Germinal center (tissue), 1 donor: ENCODE results near the gene TTLL4.
"Not testable (repeated sequence)": the region's sequence is repeated elsewhere in the genome, so short reads cannot be mapped to it uniquely, and the experiment has no call there.

Source experiments
- DNase-seq: peaks from one replicate; pipeline ENCODE4 v3.0.0; 2012; ENCODE audit warnings: mixed read lengths, low spot score

Gene TTLL4

DNA sequence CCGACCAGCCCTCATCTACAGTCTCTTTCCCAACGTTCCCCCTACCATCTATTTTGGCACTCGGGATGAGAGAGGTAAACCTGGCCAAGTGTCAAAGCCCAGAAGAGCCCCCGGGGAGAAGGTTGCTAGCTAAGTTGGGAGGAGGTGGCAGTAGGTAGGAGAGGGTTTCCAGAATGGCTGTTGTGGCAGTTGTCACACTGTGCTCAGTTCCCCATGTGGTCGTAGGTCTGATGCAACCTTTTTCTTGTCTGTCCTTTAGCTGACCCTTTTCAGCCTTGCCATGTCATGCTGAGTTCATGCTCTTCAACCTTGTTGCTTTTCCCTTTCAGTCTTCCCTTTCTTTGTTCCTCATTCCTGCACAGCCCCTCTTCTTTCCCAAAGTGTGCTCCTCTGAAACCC is 34.5 kb downstream of the TTLL4 start:
- no peak for DNase-seq

DNA sequence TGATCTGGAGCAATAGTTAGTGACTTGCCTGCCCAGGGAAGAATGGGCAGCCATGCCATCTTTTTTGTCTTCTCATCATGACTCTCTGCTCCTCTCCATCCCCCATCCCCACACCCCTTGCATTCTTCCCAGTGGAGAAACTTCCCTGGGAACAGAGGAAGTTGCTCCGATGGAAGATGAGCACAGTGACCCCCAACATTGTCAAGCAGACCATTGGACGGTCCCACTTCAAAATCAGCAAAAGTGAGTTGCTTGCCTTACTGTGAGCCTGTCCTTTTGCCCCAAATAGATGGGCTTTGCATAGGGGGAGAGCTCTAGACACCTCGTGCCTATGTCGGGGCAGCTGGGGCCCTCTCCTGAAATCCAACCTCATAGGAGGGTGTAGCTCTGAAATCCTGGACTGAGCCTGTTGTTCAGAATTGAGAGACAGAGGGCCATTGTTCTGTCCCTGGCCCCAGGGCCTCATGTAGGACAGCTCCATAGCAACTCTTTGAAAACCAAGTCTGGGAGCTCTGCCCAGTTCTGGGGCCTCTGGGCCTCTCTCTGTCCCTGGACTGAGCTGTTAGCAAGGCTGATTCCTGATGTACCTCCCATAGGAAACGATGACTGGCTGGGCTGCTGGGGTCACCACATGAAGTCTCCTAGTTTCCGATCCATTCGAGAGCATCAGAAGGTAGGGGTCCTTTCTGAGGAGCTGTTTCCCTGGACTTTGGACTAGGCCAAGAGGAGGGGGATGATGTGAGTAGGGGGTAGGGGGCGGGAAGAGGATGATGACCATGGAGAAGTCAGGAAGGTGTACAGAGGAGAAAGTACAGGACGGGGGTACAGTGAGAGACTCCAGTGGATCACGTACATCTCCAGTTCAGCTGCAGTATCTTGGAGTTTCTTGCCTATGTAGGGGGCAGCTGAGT is 35.2 kb downstream of the TTLL4 start:
- no peak for DNase-seq

- DNase-seq = no peak
Measured at GRCh38 chr2:218746470-218746795, 35.8 kb downstream of the TTLL4 start.

DNA sequence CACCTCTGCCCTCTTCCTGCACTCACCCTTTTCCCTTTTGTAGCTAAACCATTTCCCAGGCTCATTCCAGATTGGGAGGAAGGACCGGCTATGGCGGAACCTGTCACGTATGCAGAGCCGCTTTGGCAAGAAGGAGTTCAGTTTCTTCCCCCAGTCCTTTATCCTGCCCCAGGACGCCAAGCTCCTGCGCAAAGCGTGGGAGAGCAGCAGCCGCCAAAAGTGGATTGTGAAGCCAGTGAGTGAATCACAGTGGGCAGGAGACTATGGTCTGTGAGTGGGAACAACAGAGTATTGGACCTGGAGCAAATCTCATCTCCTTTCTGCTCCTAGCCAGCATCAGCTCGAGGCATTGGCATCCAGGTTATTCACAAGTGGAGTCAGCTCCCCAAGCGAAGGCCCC is 36.3 kb downstream of the TTLL4 start:
- no peak for DNase-seq

- DNase-seq = no peak
Measured at GRCh38 chr2:218748741-218749441, 38.3 kb downstream of the TTLL4 start.

- DNase-seq = no peak
Measured at GRCh38 chr2:218754201-218754600, 43.6 kb downstream of the TTLL4 start.

DNA sequence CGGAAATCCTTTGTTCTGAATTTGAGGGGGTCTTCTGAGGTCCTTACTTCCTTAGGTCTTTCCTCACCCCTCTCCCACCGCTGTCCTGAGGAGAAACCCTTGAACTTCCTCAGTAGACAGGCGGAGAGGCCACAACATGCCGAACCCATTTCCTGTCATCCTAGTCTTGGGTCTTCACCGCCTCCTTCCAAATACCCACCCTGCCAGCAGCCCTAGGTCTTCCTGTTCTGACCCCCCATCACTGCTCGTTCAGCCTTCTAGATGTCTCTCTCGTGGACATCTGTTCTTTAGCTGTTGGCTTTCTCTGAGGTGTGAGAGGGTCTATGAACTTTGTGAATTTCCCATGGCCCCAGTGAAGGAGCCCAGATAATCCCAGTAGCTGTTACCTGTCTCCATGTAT is 44.1 kb downstream of the TTLL4 start:
- no peak for DNase-seq

GRCh38 chr2:218755198-218755566 is 44.5 kb downstream of the TTLL4 start:
- DNase-seq = no peak

GRCh38 chr2:218755567-218756404 is 45.2 kb downstream of the TTLL4 start:
- no peak for DNase-seq

DNA sequence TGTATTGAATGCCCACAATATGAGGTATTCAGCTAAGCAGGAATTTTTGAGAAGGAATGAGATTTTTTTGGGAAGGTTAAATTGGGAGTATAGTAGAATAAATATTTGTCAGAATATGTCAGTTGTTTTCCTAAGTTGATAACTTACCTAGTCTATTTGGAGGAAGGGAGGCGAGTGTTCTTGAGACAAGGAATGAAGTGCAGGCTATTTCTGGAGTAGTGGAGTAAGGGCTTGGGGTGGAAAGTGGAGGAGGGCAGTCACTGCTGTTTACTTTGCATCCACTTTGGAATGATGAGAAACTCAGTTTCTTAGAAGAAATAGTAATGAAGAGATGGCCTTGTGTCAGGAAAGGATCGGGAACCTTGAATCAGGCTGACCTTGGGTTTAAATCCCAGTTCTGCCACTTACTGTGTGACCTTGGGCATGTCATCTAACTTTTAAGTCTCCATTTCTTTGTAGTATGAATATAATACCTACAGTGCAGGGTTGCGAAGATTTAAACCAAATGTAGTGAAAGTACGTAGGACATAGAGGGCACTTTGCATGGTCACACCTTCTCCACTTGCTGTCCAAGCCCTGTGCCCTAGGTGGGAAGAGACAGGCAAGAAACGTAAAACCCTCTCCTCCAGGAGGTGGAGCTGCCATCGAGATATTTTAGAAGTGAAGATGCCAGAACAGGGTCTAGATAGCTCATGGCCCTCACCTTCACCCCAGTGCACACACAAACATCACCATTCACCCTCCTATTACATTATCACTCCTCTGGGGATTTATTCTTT is 46.2 kb downstream of the TTLL4 start:
- DNase-seq = no peak

DNA sequence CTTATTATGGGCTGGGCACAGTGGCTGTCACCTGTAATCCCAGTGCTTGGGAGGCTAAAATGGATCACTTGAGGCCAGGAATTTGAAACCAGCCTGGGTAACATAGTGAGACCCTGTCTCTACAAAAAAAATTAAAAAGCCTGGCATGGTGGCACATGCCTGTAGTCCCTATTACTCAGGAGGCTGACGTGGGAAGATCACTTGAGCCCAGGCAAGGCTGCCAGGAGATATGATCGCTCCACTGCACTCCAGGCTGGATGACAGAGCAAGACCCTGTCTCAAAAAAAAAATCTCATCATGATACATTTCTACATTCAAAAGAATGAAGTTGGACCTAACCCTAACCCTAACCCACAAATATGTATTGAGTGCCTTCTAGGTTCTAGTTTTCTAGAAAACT is 51.2 kb downstream of the TTLL4 start:
- no peak for DNase-seq

GRCh38 chr2:218772759-218773158 is 62.1 kb downstream of the TTLL4 start:
- not testable (repeated sequence) for DNase-seq

DNA sequence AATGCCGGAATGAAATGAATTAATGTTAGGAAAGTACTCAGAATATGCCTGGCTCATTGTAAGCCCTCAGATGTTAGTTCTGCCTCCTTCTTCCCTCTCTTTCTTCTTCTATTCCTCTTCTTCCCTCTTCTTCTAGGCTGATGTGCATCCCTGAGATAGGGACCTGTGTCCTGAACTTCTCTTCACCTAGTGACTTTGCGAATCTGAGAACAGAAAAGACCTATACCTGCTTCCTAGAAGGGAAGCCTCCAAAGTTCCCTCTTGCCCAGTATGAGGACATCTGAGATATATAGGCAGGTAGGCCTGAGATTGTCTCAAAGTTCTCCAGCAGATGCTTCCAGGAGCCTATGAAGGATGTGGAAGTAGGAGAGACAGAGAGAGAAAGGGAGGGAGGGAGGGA is 63.2 kb downstream of the TTLL4 start:
- DNase-seq = no peak

DNA sequence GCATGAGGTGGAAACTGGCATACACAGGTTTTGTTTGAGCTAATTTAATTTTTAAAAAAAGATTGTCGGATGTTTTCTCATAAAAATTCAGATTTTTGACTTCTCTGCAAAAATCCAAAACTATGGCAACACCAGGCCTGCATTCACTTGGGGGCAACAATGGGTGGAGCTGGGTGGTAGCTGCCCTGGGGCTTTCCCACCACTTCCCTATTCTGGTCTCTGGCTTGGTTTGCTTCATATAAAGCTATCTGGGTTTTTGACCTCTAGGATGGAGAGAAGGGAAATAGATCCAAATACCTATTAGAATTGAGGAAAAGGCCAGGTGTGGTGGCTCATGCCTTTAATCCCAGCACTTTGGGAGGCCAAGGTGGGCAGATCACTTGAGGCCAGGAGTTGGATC is 65.9 kb downstream of the TTLL4 start:
- DNase-seq = no peak

GRCh38 chr2:218777276-218777990 is 66.8 kb downstream of the TTLL4 start:
- no peak for DNase-seq

- no peak for DNase-seq
Measured at GRCh38 chr2:218780046-218780445, 69.4 kb downstream of the TTLL4 start.

GRCh38 chr2:218780851-218781690 is 70.4 kb downstream of the TTLL4 start:
- no peak for DNase-seq

- no peak for DNase-seq
Measured at GRCh38 chr2:218781691-218782527, 71.3 kb downstream of the TTLL4 start, which contains the start of gene CYP27A1. Gene CYP27A1, plus strand, starts transcription at chr2:218782147. Its CDS starts 36 bp downstream, at chr2:218782183.

- DNase-seq = no peak
Measured at GRCh38 chr2:218782528-218782844, 71.9 kb downstream of the TTLL4 start.
